Uterus (tissue), 4 donors: ENCODE measurements around the gene DNAJC7. TPM values are rescaled to one million over a fixed set of nuclear protein-coding genes. Genes with fewer than 3 reads are reported as not detected.

Experiments
- DNase-seq, 2 donors: peaks; one replicate each; pipeline ENCODE4 v3.0.0-alpha.2; 2019 to 2020
- H3K27ac ChIP-seq, 2 donors: fragments of 200-600 bp; sonication (generic); 1 replicate in 1 of 2; 2 replicates in 1 of 2; pipeline ENCODE4 v1.5.1; 2016 to 2018
- H3K27me3 ChIP-seq, 2 donors: fragments of 200-600 bp; sonication (generic); one replicate each; pipeline ENCODE4 v1.5.1; 2018 to 2019; ENCODE audit warnings: control low read depth in 1 of 2
- H3K36me3 ChIP-seq, 2 donors: fragments of 200-600 bp; sonication (generic); one replicate each; pipeline ENCODE4 v1.5.1; 2019; ENCODE audit warnings: control low read depth in 1 of 2
- H3K4me1 ChIP-seq, 2 donors: fragments of 200-600 bp; sonication (generic); one replicate each; pipeline ENCODE4 v1.5.1; 2018 to 2019; ENCODE audit warnings: control low read depth in 1 of 2
- H3K4me3 ChIP-seq, 2 donors: fragments of 200-600 bp; sonication (generic); 1 replicate in 1 of 2; 2 replicates in 1 of 2; pipeline ENCODE4 v1.5.1; 2018 to 2019; ENCODE audit warnings: mild to moderate bottlenecking in 1 of 2
- H3K9me3 ChIP-seq, 2 donors: fragments of 200-600 bp; sonication (generic); one replicate each; pipeline ENCODE4 v1.5.1; 2019; ENCODE audit warnings: control low read depth in 1 of 2
- POLR2A ChIP-seq, 2 donors: fragments of 450-650 bp; IDR thresholded peaks; one replicate each; pipeline ENCODE4 v1.6.1; 2016; ENCODE audit warnings: antibody characterized with exemption in 2 of 2, mild to moderate bottlenecking in 1 of 2, moderate library complexity in 1 of 2
- intact Hi-C: fragments of 100-400 bp; cut with DNase I; formaldehyde crosslinking; loops from one replicate; pipeline ENCODE4 v1.15.1; 2023; ENCODE audit warnings: low total_unique reads
- total RNA-seq, 4 donors: library from RNA; depleted of rRNA in 3 of 4; stranded (reverse); fragments of >200 nt in 3 of 4; gene quantifications; one replicate each; pipeline versions ENCODE4 v1.1.0 to v1.2.4, GENCODE V29; 2014 to 2023
- TF ChIP-seq, protein P1 (sequence below), 4 experiments: fragments of 200-600 bp in 2 of 4; fragments of 450-650 bp in 2 of 4; sonication (generic) in 2 of 4; IDR thresholded peaks; one replicate each; pipeline ENCODE4 v1.5.1; 2016 to 2019; ENCODE audit warnings: antibody characterized with exemption in 4 of 4, mild to moderate bottlenecking in 2 of 4, moderate library complexity in 1 of 4
- donor health status: DM: yes; HTN: yes; CAD: no.

DNAJC7 gene
- total RNA-seq, 4 donors from 2014 or later, result 25.1 to 107 (median 53.1) TPM

GRCh38 chr17:42060231-42060630, 43.0 kb upstream of the DNAJC7 start:
- TF ChIP-seq, protein P1, sequence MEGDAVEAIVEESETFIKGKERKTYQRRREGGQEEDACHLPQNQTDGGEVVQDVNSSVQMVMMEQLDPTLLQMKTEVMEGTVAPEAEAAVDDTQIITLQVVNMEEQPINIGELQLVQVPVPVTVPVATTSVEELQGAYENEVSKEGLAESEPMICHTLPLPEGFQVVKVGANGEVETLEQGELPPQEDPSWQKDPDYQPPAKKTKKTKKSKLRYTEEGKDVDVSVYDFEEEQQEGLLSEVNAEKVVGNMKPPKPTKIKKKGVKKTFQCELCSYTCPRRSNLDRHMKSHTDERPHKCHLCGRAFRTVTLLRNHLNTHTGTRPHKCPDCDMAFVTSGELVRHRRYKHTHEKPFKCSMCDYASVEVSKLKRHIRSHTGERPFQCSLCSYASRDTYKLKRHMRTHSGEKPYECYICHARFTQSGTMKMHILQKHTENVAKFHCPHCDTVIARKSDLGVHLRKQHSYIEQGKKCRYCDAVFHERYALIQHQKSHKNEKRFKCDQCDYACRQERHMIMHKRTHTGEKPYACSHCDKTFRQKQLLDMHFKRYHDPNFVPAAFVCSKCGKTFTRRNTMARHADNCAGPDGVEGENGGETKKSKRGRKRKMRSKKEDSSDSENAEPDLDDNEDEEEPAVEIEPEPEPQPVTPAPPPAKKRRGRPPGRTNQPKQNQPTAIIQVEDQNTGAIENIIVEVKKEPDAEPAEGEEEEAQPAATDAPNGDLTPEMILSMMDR (IDR thresholded peaks at IDR 0.05), result no peak
- no peak for TF ChIP-seq POLR2A (IDR thresholded peaks at IDR 0.05)

DNA sequence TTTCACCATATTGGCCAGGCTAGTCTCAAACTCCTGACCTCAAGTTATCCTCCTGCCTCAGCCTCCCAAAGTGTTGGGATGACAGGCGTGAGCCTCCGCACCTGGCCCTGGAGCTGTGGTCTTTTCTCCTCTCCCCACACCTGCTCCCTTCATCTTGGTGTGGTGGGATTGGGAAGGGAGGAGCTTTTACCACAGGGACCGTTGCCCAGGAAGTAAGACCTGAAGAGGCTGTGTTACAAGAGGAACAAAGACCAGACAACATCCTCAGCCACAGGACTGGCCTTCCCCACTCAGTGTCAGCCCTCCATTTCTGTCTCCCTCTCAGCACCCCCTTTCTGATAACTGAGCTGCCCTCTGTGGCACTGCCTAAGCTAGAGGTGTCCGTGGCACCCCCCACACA, 42.6 kb upstream of the DNAJC7 start:
- no peaks in the 10 kb centered on the region for H3K4me1 ChIP-seq
- H3K27me3 ChIP-seq, result peaks cover 0 to 6% of the 10 kb centered on the region in 2 donors
- DNase-seq, result no peak
- no peak overlapping the region for H3K4me3 ChIP-seq
- no peaks in the 10 kb centered on the region for H3K9me3 ChIP-seq
- no peaks in the 10 kb centered on the region for H3K36me3 ChIP-seq
- no peak for TF ChIP-seq POLR2A (IDR thresholded peaks at IDR 0.05)
- TF ChIP-seq, protein P1 (IDR thresholded peaks at IDR 0.05), result no peak
- intact Hi-C loops, result no loop called here
- H3K27ac ChIP-seq, result no peak overlapping the region

More at GRCh38 chr17:42060231-42060630, 43.0 kb upstream of the DNAJC7 start:
- Histone ChIP-seq H3K4me3 (no peak overlapping the region), H3K36me3 (no peaks in the 10 kb centered on the region), H3K27ac (no peak overlapping the region), H3K9me3 (no peaks in the 10 kb centered on the region), H3K4me1 (no peaks in the 10 kb centered on the region), H3K27me3 (peaks cover 0 to 4% of the 10 kb centered on the region in 2 donors)
- DNase-seq, result no peak
- intact Hi-C loops, result no loop called here

GRCh38 chr17:42058063-42058462, 40.8 kb upstream of the DNAJC7 start:
- H3K9me3 ChIP-seq, result no peaks in the 10 kb centered on the region
- DNase-seq, result no peak
- no peaks in the 10 kb centered on the region for H3K4me1 ChIP-seq
- H3K27ac ChIP-seq, result no peak overlapping the region
- TF ChIP-seq, protein P1 (IDR thresholded peaks at IDR 0.05), result no peak
- TF ChIP-seq POLR2A (IDR thresholded peaks at IDR 0.05), result no peak
- H3K4me3 ChIP-seq, result no peak overlapping the region
- H3K27me3 ChIP-seq, result peaks cover 0 to 6% of the 10 kb centered on the region in 2 donors
- intact Hi-C loops, result no loop called here
- no peaks in the 10 kb centered on the region for H3K36me3 ChIP-seq

DNA sequence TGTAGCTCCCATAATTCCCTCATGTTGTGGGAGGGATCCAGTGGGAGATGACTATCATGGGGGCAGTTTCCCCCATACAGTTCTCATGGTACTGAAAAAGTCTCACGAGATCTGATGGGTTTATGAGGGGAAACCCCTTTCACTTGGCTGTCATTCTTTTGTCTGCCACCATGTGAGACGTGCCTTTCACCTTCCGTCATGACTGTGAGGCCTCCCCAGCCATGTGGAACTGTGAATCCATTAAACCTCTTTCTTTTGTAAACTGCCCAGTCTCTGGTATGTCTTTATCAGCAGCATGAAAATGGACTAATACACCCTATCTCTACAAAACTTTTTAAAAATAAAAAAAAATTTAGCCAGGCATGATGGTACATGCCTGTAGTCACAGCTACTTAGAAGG, 39.4 kb upstream of the DNAJC7 start:
- TF ChIP-seq POLR2A (IDR thresholded peaks at IDR 0.05), result no peak
- TF ChIP-seq, protein P1 (IDR thresholded peaks at IDR 0.05), result no peak
- Histone ChIP-seq H3K4me1 (no peaks in the 10 kb centered on the region), H3K27me3 (peaks cover 0 to 6% of the 10 kb centered on the region in 2 donors), H3K27ac (no peak overlapping the region), H3K9me3 (no peaks in the 10 kb centered on the region), H3K4me3 (no peak overlapping the region), H3K36me3 (no peaks in the 10 kb centered on the region)
- no peak for DNase-seq
- intact Hi-C loops, result no loop called here

DNA sequence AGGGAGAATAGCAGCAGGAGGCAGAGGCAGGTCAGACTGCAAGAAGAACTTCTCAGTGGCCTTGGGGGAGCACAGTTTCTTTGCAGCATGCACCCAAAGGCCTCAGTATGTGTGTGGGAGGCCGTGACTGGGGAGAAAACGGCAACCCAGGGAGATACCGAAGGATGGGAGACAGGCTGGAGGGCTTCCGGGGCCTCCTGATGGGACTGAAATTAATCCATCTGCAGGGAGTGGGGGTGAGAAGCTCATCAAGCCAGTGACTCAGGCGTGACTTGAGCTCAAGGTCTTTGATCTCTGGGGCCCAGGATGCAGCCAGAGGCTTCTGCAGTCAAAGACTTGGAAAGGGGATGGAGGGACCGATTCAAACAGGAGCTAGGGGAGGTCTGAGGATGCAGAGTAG, 38.3 kb upstream of the DNAJC7 start:
- Histone ChIP-seq H3K27me3 (peaks cover 0 to 6% of the 10 kb centered on the region in 2 donors), H3K36me3 (no peaks in the 10 kb centered on the region), H3K4me3 (no peak overlapping the region), H3K27ac (no peak overlapping the region), H3K9me3 (no peaks in the 10 kb centered on the region), H3K4me1 (no peaks in the 10 kb centered on the region)
- no peak for TF ChIP-seq POLR2A (IDR thresholded peaks at IDR 0.05)
- TF ChIP-seq, protein P1 (IDR thresholded peaks at IDR 0.05), result no peak
- no peak for DNase-seq
- intact Hi-C loops, result no loop called here
